GM21367 (cell line): Measurements from ENCODE around the gene KIAA1217.
"Not testable (repeated sequence)": the region's sequence is repeated elsewhere in the genome, so short reads cannot be mapped to it uniquely, and the experiment has no call there.

Experiments used
- ATAC-seq: cut with Tn5 transposase; IDR thresholded peaks from one replicate; pipeline ENCODE4 v1.9.1; 2021; ENCODE audit not compliant: unreplicated experiment

Gene KIAA1217

GRCh38 chr10:24434961-24435360 is 226.0 kb downstream of the KIAA1217 start:
- ATAC-seq: no peak

GRCh38 chr10:24435374-24435773 is 226.4 kb downstream of the KIAA1217 start:
- no peak for ATAC-seq

- ATAC-seq: no peak
Observed at GRCh38 chr10:24437302-24437701, 228.4 kb downstream of the KIAA1217 start.

GRCh38 chr10:24438800-24439199 is 229.9 kb downstream of the KIAA1217 start:
- ATAC-seq: no peak

GRCh38 chr10:24439935-24440334 is 231.0 kb downstream of the KIAA1217 start:
- no peak for ATAC-seq

- no peak for ATAC-seq
Observed at GRCh38 chr10:24440817-24441797, 232.2 kb downstream of the KIAA1217 start.

GRCh38 chr10:24442234-24442633 is 233.3 kb downstream of the KIAA1217 start:
- no peak for ATAC-seq

GRCh38 chr10:24442641-24443174 is 233.8 kb downstream of the KIAA1217 start:
- ATAC-seq: not testable (repeated sequence)

GRCh38 chr10:24444337-24444736 is 235.4 kb downstream of the KIAA1217 start:
- no peak for ATAC-seq

- not testable (repeated sequence) for ATAC-seq
Observed at GRCh38 chr10:24445958-24446357, 237.0 kb downstream of the KIAA1217 start.

- no peak for ATAC-seq
Observed at GRCh38 chr10:24446739-24447138, 237.8 kb downstream of the KIAA1217 start.

- ATAC-seq: no peak
Observed at GRCh38 chr10:24448351-24448999, 239.5 kb downstream of the KIAA1217 start.

- peak; percentile 83 for ATAC-seq
Observed at GRCh38 chr10:24449321-24449740, 240.4 kb downstream of the KIAA1217 start.

GRCh38 chr10:24449769-24450310 is 240.9 kb downstream of the KIAA1217 start:
- no peak for ATAC-seq

- no peak for ATAC-seq
Observed at GRCh38 chr10:24451325-24451820, 242.4 kb downstream of the KIAA1217 start.

GRCh38 chr10:24452030-24452429 is 243.1 kb downstream of the KIAA1217 start:
- no peak for ATAC-seq

GRCh38 chr10:24453404-24453830 is 244.5 kb downstream of the KIAA1217 start:
- no peak for ATAC-seq

GRCh38 chr10:24453973-24454372 is 245.0 kb downstream of the KIAA1217 start:
- ATAC-seq: no peak

GRCh38 chr10:24455447-24455846 is 246.5 kb downstream of the KIAA1217 start:
- no peak for ATAC-seq

- ATAC-seq: no peak
Observed at GRCh38 chr10:24456322-24456721, 247.4 kb downstream of the KIAA1217 start.

- no peak for ATAC-seq
Observed at GRCh38 chr10:24457661-24458318, 248.9 kb downstream of the KIAA1217 start.
